OCI-LY1 (cell line): Measurements from ENCODE around the gene ARMC7.

Experiments
- H2AFZ ChIP-seq: fragments of 200-600 bp; sonication (generic), shearing (Covaris generic); 2 replicates; pipeline ENCODE4 v1.6.0; 2014; ENCODE audit warnings: antibody characterized with exemption, mild to moderate bottlenecking, low read length
- H3F3A ChIP-seq: fragments of 200-600 bp; sonication (generic), shearing (Covaris generic); 2 replicates; pipeline ENCODE4 v1.6.0; 2014; ENCODE audit warnings: mild to moderate bottlenecking, antibody characterized with exemption, low read length, moderate library complexity; ENCODE audit not compliant: insufficient read depth
- H3K27ac ChIP-seq: fragments of 200-600 bp; sonication (generic); 2 replicates; pipeline ENCODE4 v1.5.1; 2014; ENCODE audit warnings: low read length, mixed run types, mild to moderate bottlenecking, low read depth; ENCODE audit not compliant: poor library complexity, severe bottlenecking
- H3K27me3 ChIP-seq: fragments of 200-600 bp; sonication (generic); 2 replicates; pipeline ENCODE4 v1.6.0; 2014; ENCODE audit warnings: antibody characterized with exemption, mild to moderate bottlenecking, low read length, moderate library complexity; ENCODE audit not compliant: insufficient read depth
- H3K36me3 ChIP-seq: fragments of 200-600 bp; sonication (generic); 2 replicates; pipeline ENCODE4 v1.6.1; 2014; ENCODE audit warnings: mild to moderate bottlenecking, antibody characterized with exemption, low read length, moderate library complexity, mixed read lengths; ENCODE audit not compliant: insufficient read depth
- H3K4me1 ChIP-seq: fragments of 200-600 bp; sonication (generic); 2 replicates; pipeline ENCODE4 v1.5.1; 2014; ENCODE audit warnings: mild to moderate bottlenecking, low read length, moderate library complexity; ENCODE audit not compliant: insufficient read depth, severe bottlenecking
- H3K4me2 ChIP-seq: fragments of 200-600 bp; sonication (generic), shearing (Covaris generic); 2 replicates; pipeline ENCODE4 v1.6.1; 2014; ENCODE audit warnings: low read length
- H3K4me3 ChIP-seq: fragments of 200-600 bp; sonication (generic); 2 replicates; pipeline ENCODE4 v1.5.1; 2014; ENCODE audit warnings: low read length, low read depth, mild to moderate bottlenecking, mixed read lengths; ENCODE audit not compliant: poor library complexity, severe bottlenecking
- H3K79me2 ChIP-seq: fragments of 200-600 bp; shearing (Covaris generic); 2 replicates; pipeline ENCODE4 v1.6.1; 2016; ENCODE audit warnings: mixed run types, low read length, mixed read lengths; ENCODE audit not compliant: insufficient read depth
- H3K9ac ChIP-seq: fragments of 200-600 bp; sonication (generic), shearing (Covaris generic); 2 replicates; pipeline ENCODE4 v1.6.1; 2014; ENCODE audit warnings: mild to moderate bottlenecking, low read length, mixed read lengths
- H3K9me2 ChIP-seq: fragments of 200-600 bp; sonication (generic), shearing (Covaris generic); 2 replicates; pipeline ENCODE4 v1.6.1; 2014; ENCODE audit warnings: low read depth, mild to moderate bottlenecking, low read length, mixed read lengths
- H3K9me3 ChIP-seq: fragments of 200-600 bp; shearing (Covaris generic); 2 replicates; pipeline ENCODE4 v1.6.1; 2014; ENCODE audit warnings: low read length, mixed read lengths
- H4K20me1 ChIP-seq: fragments of 200-600 bp; sonication (generic), shearing (Covaris generic); 2 replicates; pipeline ENCODE4 v1.6.0; 2016; ENCODE audit warnings: mild to moderate bottlenecking, low read length; ENCODE audit not compliant: insufficient read depth
- CTCF ChIP-seq: fragments of 200-600 bp; sonication (generic), shearing (Covaris generic); IDR thresholded peaks from 2 replicates; pipeline ENCODE4 v1.5.1; 2017; ENCODE audit warnings: mild to moderate bottlenecking, antibody characterized with exemption, low read length, moderate library complexity, mixed read lengths
- EZH2 ChIP-seq: fragments of 200-600 bp; sonication (generic), shearing (Covaris generic); IDR thresholded peaks from 2 replicates; pipeline ENCODE4 v1.8.0; 2017; ENCODE audit warnings: borderline replicate concordance, mixed run types, mild to moderate bottlenecking, antibody characterized with exemption, low read length, moderate library complexity, mixed read lengths

ARMC7 gene

GRCh38 chr17:75064040-75064439 is 45.7 kb upstream of the ARMC7 start:
- no peak for TF ChIP-seq EZH2
- no peak for TF ChIP-seq CTCF
- H3F3A ChIP-seq = no peaks in the 10 kb centered on the region
- no peaks in the 10 kb centered on the region for H3K9me2 ChIP-seq
- H3K27me3 ChIP-seq = no peaks in the 10 kb centered on the region
- H2AFZ ChIP-seq = no peak overlapping the region
- no peaks in the 10 kb centered on the region for H3K9me3 ChIP-seq
- no peak overlapping the region for H3K27ac ChIP-seq
- no peak overlapping the region for H3K9ac ChIP-seq
- H3K4me1 ChIP-seq = no peaks in the 10 kb centered on the region
- no peaks in the 10 kb centered on the region for H4K20me1 ChIP-seq
- H3K79me2 ChIP-seq = no peaks in the 10 kb centered on the region
- H3K36me3 ChIP-seq = peaks cover 31% of the 10 kb centered on the region
- no peak overlapping the region for H3K4me3 ChIP-seq
- no peak overlapping the region for H3K4me2 ChIP-seq

- H3F3A ChIP-seq = no peaks in the 10 kb centered on the region
- H3K27me3 ChIP-seq = no peaks in the 10 kb centered on the region
- H3K9ac ChIP-seq = no peak overlapping the region
- no peak for TF ChIP-seq EZH2
- TF ChIP-seq CTCF = no peak
- H3K4me3 ChIP-seq = no peak overlapping the region
- H3K27ac ChIP-seq = no peak overlapping the region
- no peaks in the 10 kb centered on the region for H3K79me2 ChIP-seq
- no peaks in the 10 kb centered on the region for H3K9me3 ChIP-seq
- H2AFZ ChIP-seq = no peak overlapping the region
- H3K9me2 ChIP-seq = no peaks in the 10 kb centered on the region
- H4K20me1 ChIP-seq = no peaks in the 10 kb centered on the region
- peaks cover 27% of the 10 kb centered on the region for H3K36me3 ChIP-seq
- H3K4me1 ChIP-seq = no peaks in the 10 kb centered on the region
- no peak overlapping the region for H3K4me2 ChIP-seq
These were observed 45.3 kb upstream of the ARMC7 start for GRCh38 chr17:75064460-75064859.

GRCh38 chr17:75064867-75065561 is 44.8 kb upstream of the ARMC7 start:
- no peak overlapping the region for H3K9ac ChIP-seq
- peaks cover 24% of the 10 kb centered on the region for H3K36me3 ChIP-seq
- H3K9me3 ChIP-seq = no peaks in the 10 kb centered on the region
- H3K4me3 ChIP-seq = no peak overlapping the region
- no peaks in the 10 kb centered on the region for H3K27me3 ChIP-seq
- no peak overlapping the region for H3K27ac ChIP-seq
- no peak for TF ChIP-seq CTCF
- no peak for TF ChIP-seq EZH2
- H2AFZ ChIP-seq = no peak overlapping the region
- no peaks in the 10 kb centered on the region for H3K79me2 ChIP-seq
- no peaks in the 10 kb centered on the region for H3K4me1 ChIP-seq
- H4K20me1 ChIP-seq = no peaks in the 10 kb centered on the region
- H3K4me2 ChIP-seq = no peak overlapping the region
- no peaks in the 10 kb centered on the region for H3K9me2 ChIP-seq
- H3F3A ChIP-seq = no peaks in the 10 kb centered on the region
